A549 (cell line): Measurements from ENCODE around the gene KTN1. TPM values are rescaled to one million over a fixed set of nuclear protein-coding genes. Genes with fewer than 3 reads are reported as not detected.
A peak's percentile ranks its signal among the peaks of the same experiment; 100 is the strongest.

ENCODE experiments used
- ATAC-seq, 2 experiments: fragments of 200-7000 bp in 1 of 2; fragments of >200 bp in 1 of 2; cut with Nextera tagmentation in 1 of 2; cut with Tn5 transposase in 1 of 2; 3 replicates each; pipeline versions ENCODE4 v1.8.0 to v1.9.1; 2018 to 2020; ENCODE audit warnings: mild to moderate bottlenecking in 1 of 2, moderate library complexity in 1 of 2
- CTCF ChIA-PET: fragments of 300-600 bp; sonication (Branson Sonifier 250); formaldehyde crosslinking; extraction: SDS; loops from one replicate; lab custom pipeline; 2021; ENCODE audit warnings: antibody characterized with exemption, inconsistent platforms; lab: Yijun Ruan, JAX
- POLR2A ChIA-PET: fragments of 350-600 bp; formaldehyde crosslinking; extraction: SDS; loops from one replicate; lab custom pipeline; 2021; ENCODE audit warnings: antibody characterized with exemption, inconsistent platforms; lab: Yijun Ruan, JAX
- DNase-seq, 2 experiments: peaks; one replicate each; pipeline versions ENCODE4 v3.0.0 to v3.0.0-alpha.2; 2011 to 2016; ENCODE audit warnings: low read depth in 1 of 2, low spot score in 1 of 2
- FAIRE-seq: peaks from 2 replicates; lab custom pipeline; 2011; peaks lifted over from hg19 to GRCh38; lab: Jason Lieb, UNC
- H3K27ac ChIP-seq, 2 experiments: fragments of >200 bp; sonication (Bioruptor Twin); formaldehyde crosslinking; 3 replicates each; pipeline ENCODE4 v1.5.1; 2016 to 2017
- H3K4me1 ChIP-seq: fragments of >200 bp; sonication (Bioruptor Twin); formaldehyde crosslinking; 3 replicates; pipeline ENCODE4 v1.6.1; 2016
- H3K4me2 ChIP-seq: fragments of >200 bp; sonication (Bioruptor Twin); formaldehyde crosslinking; 3 replicates; pipeline ENCODE4 v1.6.1; 2016
- H3K4me3 ChIP-seq: fragments of >200 bp; sonication (Bioruptor Twin); formaldehyde crosslinking; 3 replicates; pipeline ENCODE4 v1.5.1; 2016
- H3K9me3 ChIP-seq: fragments of >200 bp; sonication (Bioruptor Twin); formaldehyde crosslinking; 3 replicates; pipeline ENCODE4 v1.6.1; 2016
- CBX2 ChIP-seq: fragments of 200-600 bp; sonication (generic); IDR thresholded peaks from 2 replicates; pipeline ENCODE4 v1.6.1; 2016; ENCODE audit warnings: low read depth, mild to moderate bottlenecking, borderline replicate concordance
- CBX8 ChIP-seq: fragments of 200-600 bp; sonication (generic); IDR thresholded peaks from 2 replicates; pipeline ENCODE4 v1.6.1; 2016
- CEBPB ChIP-seq, 2 experiments: fragments of >200 bp in 1 of 2; sonication (Bioruptor Twin) in 1 of 2; formaldehyde crosslinking in 1 of 2; IDR thresholded peaks; 2 replicates each; pipeline ENCODE4 v1.6.1; 2012 to 2016
- CHD2 ChIP-seq: fragments of 150-350 bp; IDR thresholded peaks from 2 replicates; pipeline ENCODE4 v1.6.1; 2014; ENCODE audit warnings: low read length; ENCODE audit not compliant: partially characterized antibody
- CHD4 ChIP-seq: fragments of 200-600 bp; sonication (generic); IDR thresholded peaks from 2 replicates; pipeline ENCODE4 v1.6.1; 2016; ENCODE audit warnings: antibody characterized with exemption, mild to moderate bottlenecking, borderline replicate concordance
- EP300 ChIP-seq, 2 experiments: fragments of >200 bp; sonication (Bioruptor Twin); formaldehyde crosslinking; IDR thresholded peaks; 2 replicates in 1 of 2; 3 replicates in 1 of 2; pipeline ENCODE4 v1.6.1; 2016 to 2017
- FOSL2 ChIP-seq, 2 experiments: fragments of 450-650 bp in 1 of 2; fragments of >200 bp in 1 of 2; sonication (Bioruptor Twin) in 1 of 2; formaldehyde crosslinking; IDR thresholded peaks; 2 replicates each; pipeline versions ENCODE4 v1.5.0 to v1.6.1; 2016 to 2020; ENCODE audit warnings: mild to moderate bottlenecking in 1 of 2, moderate library complexity in 1 of 2
- FOXS1 ChIP-seq: fragments of 250-450 bp; sonication (Bioruptor Pico); IDR thresholded peaks from 2 replicates; pipeline ENCODE4 v1.5.0; 2020; ENCODE audit warnings: mild to moderate bottlenecking, moderate library complexity
- GATA3 ChIP-seq: IDR thresholded peaks from 2 replicates; pipeline ENCODE4 v1.6.1; 2012; ENCODE audit warnings: borderline replicate concordance
- HDAC2 ChIP-seq: fragments of 200-600 bp; sonication (generic); IDR thresholded peaks from 2 replicates; pipeline ENCODE4 v1.6.1; 2016
- HES2 ChIP-seq: fragments of >200 bp; sonication (Bioruptor Twin); formaldehyde crosslinking; IDR thresholded peaks from 2 replicates; pipeline ENCODE4 v1.6.1; 2016
- HMGXB4 ChIP-seq: fragments of 250-450 bp; sonication (Bioruptor Pico); IDR thresholded peaks from 2 replicates; pipeline ENCODE4 v1.5.0; 2021; ENCODE audit warnings: mild to moderate bottlenecking, moderate library complexity, borderline replicate concordance
- HOXA7 ChIP-seq: fragments of 250-450 bp; sonication (Bioruptor Pico); IDR thresholded peaks from 2 replicates; pipeline ENCODE4 v1.5.0; 2020; ENCODE audit warnings: mild to moderate bottlenecking, moderate library complexity
- HOXB5 ChIP-seq: fragments of 250-450 bp; sonication (Bioruptor Pico); IDR thresholded peaks from 2 replicates; pipeline ENCODE4 v1.5.0; 2020; ENCODE audit warnings: mild to moderate bottlenecking, moderate library complexity
- JUNB ChIP-seq: fragments of >200 bp; sonication (Bioruptor Twin); formaldehyde crosslinking; IDR thresholded peaks from 2 replicates; pipeline ENCODE4 v1.6.1; 2016
- MAFK ChIP-seq: fragments of 450-650 bp; IDR thresholded peaks from 2 replicates; pipeline ENCODE4 v1.6.1; 2014; ENCODE audit not compliant: partially characterized antibody
- MYC ChIP-seq: IDR thresholded peaks from 2 replicates; pipeline ENCODE4 v1.6.1; 2012; ENCODE audit warnings: mild to moderate bottlenecking, inconsistent platforms, low read length, improper control_type of control experiment, borderline replicate concordance
- NFE2L2 ChIP-seq: fragments of 150-350 bp; conservative IDR thresholded peaks from 2 replicates; pipeline ENCODE4 v1.6.1; 2014; ENCODE audit warnings: low read length
- NR3C1 ChIP-seq: fragments of >200 bp; sonication (Bioruptor Twin); formaldehyde crosslinking; IDR thresholded peaks from 3 replicates; pipeline ENCODE4 v1.6.1; 2017
- PHF8 ChIP-seq: fragments of 200-600 bp; sonication (generic); IDR thresholded peaks from 2 replicates; pipeline ENCODE4 v1.6.1; 2016; ENCODE audit warnings: low read depth, mild to moderate bottlenecking, antibody characterized with exemption, moderate library complexity, borderline replicate concordance
- POLR2AphosphoS2 ChIP-seq: conservative IDR thresholded peaks from 2 replicates; pipeline ENCODE4 v1.6.1; 2012; ENCODE audit warnings: low read length, improper control_type of control experiment, inconsistent platforms
- RAD21 ChIP-seq, 2 experiments: fragments of >200 bp in 1 of 2; sonication (Bioruptor Twin) in 1 of 2; formaldehyde crosslinking in 1 of 2; IDR thresholded peaks in 1 of 2; conservative IDR thresholded peaks in 1 of 2; 2 replicates in 1 of 2; 3 replicates in 1 of 2; pipeline ENCODE4 v1.6.1; 2012 to 2018; ENCODE audit warnings: inconsistent platforms in 1 of 2
- REST ChIP-seq: fragments of 200-600 bp; sonication (generic); IDR thresholded peaks from 2 replicates; pipeline ENCODE4 v1.6.1; 2016; ENCODE audit warnings: antibody characterized with exemption, mild to moderate bottlenecking, moderate library complexity
- RFX5 ChIP-seq: fragments of 450-650 bp; IDR thresholded peaks from 2 replicates; pipeline ENCODE4 v1.7.1; 2014; ENCODE audit warnings: antibody characterized with exemption, mild to moderate bottlenecking, moderate library complexity
- SMC3 ChIP-seq: fragments of >200 bp; sonication (Bioruptor Twin); formaldehyde crosslinking; IDR thresholded peaks from 3 replicates; pipeline ENCODE4 v1.6.1; 2018; ENCODE audit warnings: inconsistent platforms
- SREBF2 ChIP-seq: fragments of 450-650 bp; IDR thresholded peaks from 2 replicates; pipeline ENCODE4 v1.6.1; 2014; ENCODE audit warnings: mild to moderate bottlenecking, moderate library complexity
- USF2 ChIP-seq: fragments of 450-650 bp; IDR thresholded peaks from 2 replicates; pipeline ENCODE4 v1.6.1; 2014; ENCODE audit warnings: antibody characterized with exemption
- ZC3H11A ChIP-seq: fragments of 450-650 bp; IDR thresholded peaks from 2 replicates; pipeline ENCODE4 v1.6.1; 2014; ENCODE audit warnings: antibody characterized with exemption, mild to moderate bottlenecking
- WGBS: methylation state at CpG from one replicate; pipeline ENCODE4 v1.1.6; 2017; ENCODE audit errors: missing lambda C conversion rate; 5-methylcytosine and 5-hydroxymethylcytosine counted together
- polyA plus RNA-seq, 4 experiments: library from polyadenylated mRNA; depleted of rRNA in 3 of 4; stranded (reverse); fragments of >200 nt; fragmentation: RNase III in 1 of 4; extraction: RNeasy Plus Mini Kit Qiagen cat#74134 plus additional on column Dnase treatment in 1 of 4; gene quantifications; 2 replicates in 3 of 4; 3 replicates in 1 of 4; pipeline ENCODE4 v1.2.3, GENCODE V29; 2011 to 2017
- TF ChIP-seq, protein P1 (sequence below): fragments of 250-450 bp; sonication (Bioruptor Pico); IDR thresholded peaks from 2 replicates; pipeline ENCODE4 v1.5.0; 2020; ENCODE audit warnings: low read depth, mild to moderate bottlenecking, moderate library complexity
- TF ChIP-seq, protein P2 (sequence below): fragments of 150-350 bp; IDR thresholded peaks from 2 replicates; pipeline ENCODE4 v1.6.1; 2014; ENCODE audit warnings: low read depth, mild to moderate bottlenecking, low read length

KTN1 gene
- polyA plus RNA-seq, 2 of the 4 experiments (the other 2 are of a cell fraction): 153 to 233 TPM

DNA sequence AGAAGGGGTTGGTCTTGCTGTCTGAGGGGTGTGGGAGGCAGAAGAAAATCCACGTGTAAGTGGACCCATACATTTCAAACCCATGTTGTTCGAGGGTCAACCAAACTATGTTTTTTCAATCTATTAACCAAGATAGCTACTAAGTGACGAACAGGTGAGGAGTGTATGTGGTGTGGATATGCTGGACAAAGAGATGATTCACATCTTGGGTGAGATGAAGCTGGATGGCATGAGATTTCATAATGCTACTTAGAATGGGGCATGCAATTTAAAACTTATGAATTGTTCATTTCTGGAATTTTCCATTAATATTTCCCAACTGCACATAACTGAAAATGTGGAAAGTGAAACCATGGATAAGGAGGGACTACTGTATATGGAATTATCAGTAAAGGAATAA lies 17.9 kb upstream of the KTN1 start:
- CTCF ChIA-PET: interaction anchor here (0.6 to 0.8 kb wide), 3 partner anchors 17 to 44 kb away, joined by 3 to 4 read pairs (median 3); no protein-coding TSS in a partner anchor
- 81% methylated on average over 3 of the region's 3 CpGs for WGBS
- DNase-seq (no peak), FAIRE-seq (peak; percentile 13), ATAC-seq (no peak)
- Histone ChIP-seq H3K9me3 (no peaks in the 10 kb centered on the region), H3K4me1 (peaks cover 7% of the 10 kb centered on the region), H3K27ac (no peak overlapping the region), H3K4me3 (no peak overlapping the region), H3K4me2 (no peak overlapping the region)
- TF ChIP-seq CHD2: no peak
- TF ChIP-seq CBX2: no peak
- TF ChIP-seq SREBF2: no peak
- no peak for TF ChIP-seq MAFK
- TF ChIP-seq EP300 (IDR thresholded peaks at IDR 0.05): no peak
- no peak for TF ChIP-seq PHF8
- TF ChIP-seq GATA3: no peak
- no peak for TF ChIP-seq JUNB
- TF ChIP-seq SMC3: no peak
- TF ChIP-seq, protein P1, sequence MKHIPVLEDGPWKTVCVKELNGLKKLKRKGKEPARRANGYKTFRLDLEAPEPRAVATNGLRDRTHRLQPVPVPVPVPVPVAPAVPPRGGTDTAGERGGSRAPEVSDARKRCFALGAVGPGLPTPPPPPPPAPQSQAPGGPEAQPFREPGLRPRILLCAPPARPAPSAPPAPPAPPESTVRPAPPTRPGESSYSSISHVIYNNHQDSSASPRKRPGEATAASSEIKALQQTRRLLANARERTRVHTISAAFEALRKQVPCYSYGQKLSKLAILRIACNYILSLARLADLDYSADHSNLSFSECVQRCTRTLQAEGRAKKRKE (CRISPR knock-in tag): no peak
- TF ChIP-seq REST: no peak
- TF ChIP-seq FOXS1: no peak
- TF ChIP-seq FOSL2 (IDR thresholded peaks at IDR 0.05): no peak
- no peak for TF ChIP-seq FOSL2 (CRISPR knock-in tag; IDR thresholded peaks at IDR 0.05)
- TF ChIP-seq HES2: no peak
- no peak for TF ChIP-seq HOXB5 (CRISPR knock-in tag)
- no peak for TF ChIP-seq HOXA7 (CRISPR knock-in tag)
- TF ChIP-seq MYC: no peak
- POLR2A ChIA-PET: interaction anchor here (0.6 kb wide), 1 partner anchor 129 kb away, joined by 3 read pairs; no protein-coding TSS in a partner anchor

- no peak overlapping the region for H3K4me3 ChIP-seq
- FAIRE-seq (no peak), DNase-seq (no peak)
- 0 out of 3 replicates have a peak overlapping the region, but pooled peaks have one; percentile 26 for H3K4me2 ChIP-seq
- H3K9me3 ChIP-seq: no peaks in the 10 kb centered on the region
- TF ChIP-seq HDAC2 (no peak), CEBPB (IDR thresholded peaks at IDR 0.05) (no peak), NR3C1 (no peak), CBX8 (no peak), USF2 (no peak), CHD4 (no peak), ZC3H11A (no peak), JUNB (no peak), RFX5 (no peak), NFE2L2 (no peak), HMGXB4 (CRISPR knock-in tag) (no peak), SMC3 (no peak), RAD21 (conservative IDR thresholded peaks at IDR 0.05 in 1 of 2, IDR thresholded peaks at IDR 0.05 in 1 of 2) (no peak), MAFK (no peak), GATA3 (no peak), POLR2AphosphoS2 (no peak), MYC (no peak)
- TF ChIP-seq, protein P2, sequence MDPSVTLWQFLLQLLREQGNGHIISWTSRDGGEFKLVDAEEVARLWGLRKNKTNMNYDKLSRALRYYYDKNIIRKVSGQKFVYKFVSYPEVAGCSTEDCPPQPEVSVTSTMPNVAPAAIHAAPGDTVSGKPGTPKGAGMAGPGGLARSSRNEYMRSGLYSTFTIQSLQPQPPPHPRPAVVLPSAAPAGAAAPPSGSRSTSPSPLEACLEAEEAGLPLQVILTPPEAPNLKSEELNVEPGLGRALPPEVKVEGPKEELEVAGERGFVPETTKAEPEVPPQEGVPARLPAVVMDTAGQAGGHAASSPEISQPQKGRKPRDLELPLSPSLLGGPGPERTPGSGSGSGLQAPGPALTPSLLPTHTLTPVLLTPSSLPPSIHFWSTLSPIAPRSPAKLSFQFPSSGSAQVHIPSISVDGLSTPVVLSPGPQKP: no peak
- TF ChIP-seq, all 56 proteins: peak for 0
- POLR2A ChIA-PET: no interaction called here
- CTCF ChIA-PET: interaction anchor here (1.1 to 2.1 kb wide), 3 partner anchors 10 to 123 kb away, joined by 5 to 7 read pairs (median 5); no protein-coding TSS in a partner anchor
- H3K27ac ChIP-seq: no peak overlapping the region
- peaks cover 5% of the 10 kb centered on the region; the same call in 1 of the 3 replicates for H3K4me1 ChIP-seq
- ATAC-seq: no peak
These were observed 11.4 kb upstream of the KTN1 start for GRCh38 chr14:55568618-55569017.
